GM18507 (cell line): ENCODE data around the gene OR2B6.
A peak's percentile ranks its signal among the peaks of the same experiment; 100 is the strongest.
"Not testable (repeated sequence)": the region's sequence is repeated elsewhere in the genome, so short reads cannot be mapped to it uniquely, and the experiment has no call there.

Experiments used
- DNase-seq: peaks from one replicate; pipeline ENCODE4 v3.0.0; 2011; ENCODE audit warnings: low read depth; ENCODE audit not compliant: insufficient read length; ENCODE audit errors: extremely low spot score
- FAIRE-seq: peaks from 2 replicates; lab custom pipeline; 2011; peaks lifted over from hg19 to GRCh38; lab: Jason Lieb, UNC

OR2B6 gene

GRCh38 chr6:27956941-27957340 lies at the start of gene OR2B6:
Gene OR2B6 (plus strand): TSS chr6:27957241. CDS start chr6:27957241, 0 bp downstream.
- DNase-seq = no peak
- peak; percentile 72 for FAIRE-seq

GRCh38 chr6:27908017-27908416 lies 49.0 kb upstream of the OR2B6 start:
- FAIRE-seq (no peak), DNase-seq (no peak)

GRCh38 chr6:27911956-27912446 lies 45.0 kb upstream of the OR2B6 start, which contains the start of gene OR2B2:
Gene OR2B2 (minus strand): TSS chr6:27912396. CDS start chr6:27912319, 77 bp downstream.
- DNase-seq (no peak), FAIRE-seq (no peak)

GRCh38 chr6:27922949-27923348 lies 34.1 kb upstream of the OR2B6 start:
- no peak for DNase-seq
- no peak for FAIRE-seq

- FAIRE-seq = no peak
- no peak for DNase-seq
Measured at GRCh38 chr6:27924179-27924578, 32.9 kb upstream of the OR2B6 start.

GRCh38 chr6:27928041-27928440 lies 29.0 kb upstream of the OR2B6 start:
- FAIRE-seq = not testable (repeated sequence)

GRCh38 chr6:27929930-27930329 lies 27.1 kb upstream of the OR2B6 start:
- not testable (repeated sequence) for FAIRE-seq, DNase-seq

More at GRCh38 chr6:27928041-27928440, 29.0 kb upstream of the OR2B6 start:
- DNase-seq = not testable (repeated sequence)

- FAIRE-seq = no peak
- DNase-seq = no peak
Measured at GRCh38 chr6:27931209-27931608, 25.8 kb upstream of the OR2B6 start.

- FAIRE-seq (no peak), DNase-seq (no peak)
Measured at GRCh38 chr6:27940766-27941165, 16.3 kb upstream of the OR2B6 start.

- not testable (repeated sequence) for DNase-seq, FAIRE-seq
Measured at GRCh38 chr6:27943072-27943471, 14.0 kb upstream of the OR2B6 start.

GRCh38 chr6:27948237-27948636 lies 8.8 kb upstream of the OR2B6 start:
- no peak for DNase-seq
- FAIRE-seq = no peak

- DNase-seq (no peak), FAIRE-seq (no peak)
Measured at GRCh38 chr6:27951040-27951439, 6.0 kb upstream of the OR2B6 start.

GRCh38 chr6:27957516-27957915 lies 475 bp downstream of the OR2B6 start:
- FAIRE-seq = peak; percentile 9

GRCh38 chr6:27962506-27962905 lies 5.5 kb downstream of the OR2B6 start:
- DNase-seq (no peak), FAIRE-seq (no peak)

More at GRCh38 chr6:27957516-27957915, 475 bp downstream of the OR2B6 start:
- DNase-seq = no peak

GRCh38 chr6:27966044-27966443 lies 9.0 kb downstream of the OR2B6 start:
- FAIRE-seq (peak; percentile 74), DNase-seq (no peak)

- FAIRE-seq = no peak
Measured at GRCh38 chr6:27966816-27967426, 9.9 kb downstream of the OR2B6 start.

GRCh38 chr6:27970444-27970843 lies 13.4 kb downstream of the OR2B6 start:
- DNase-seq (no peak), FAIRE-seq (no peak)

More at GRCh38 chr6:27966816-27967426, 9.9 kb downstream of the OR2B6 start:
- DNase-seq = no peak

GRCh38 chr6:27972750-27973149 lies 15.7 kb downstream of the OR2B6 start:
- FAIRE-seq (no peak), DNase-seq (no peak)

- FAIRE-seq = no peak
- no peak for DNase-seq
Measured at GRCh38 chr6:27977387-27977786, 20.3 kb downstream of the OR2B6 start.

- DNase-seq = no peak
- FAIRE-seq = no peak
Measured at GRCh38 chr6:27978705-27979104, 21.7 kb downstream of the OR2B6 start.

GRCh38 chr6:27980111-27980510 lies 23.1 kb downstream of the OR2B6 start:
- no peak for DNase-seq
- FAIRE-seq = no peak
